GM12878 (cell line): ENCODE results near the gene TMEM121B. TPM values are rescaled to one million over a fixed set of nuclear protein-coding genes. Genes with fewer than 3 reads are reported as not detected.

ENCODE experiments used
- ETV6 ChIP-seq, 2 experiments: fragments of 450-650 bp in 1 of 2; IDR thresholded peaks in 1 of 2; conservative IDR thresholded peaks in 1 of 2; 2 replicates each; pipeline ENCODE4 v1.6.1; 2014; ENCODE audit warnings: antibody characterized with exemption in 1 of 2, borderline replicate concordance in 1 of 2, low read depth in 1 of 2, mild to moderate bottlenecking in 1 of 2, moderate library complexity in 1 of 2
- IKZF2 ChIP-seq, 2 experiments: fragments of 450-650 bp; IDR thresholded peaks; 2 replicates each; pipeline ENCODE4 v1.6.1; 2017; ENCODE audit warnings: mild to moderate bottlenecking in 2 of 2, moderate library complexity in 2 of 2
- JUNB ChIP-seq: IDR thresholded peaks from 2 replicates; pipeline ENCODE4 v1.6.1; 2016; ENCODE audit warnings: antibody characterized with exemption, mild to moderate bottlenecking
- MYB ChIP-seq: fragments of 150-350 bp; IDR thresholded peaks from 2 replicates; pipeline ENCODE4 v1.6.1; 2014; ENCODE audit warnings: mild to moderate bottlenecking, low read depth, low read length, borderline replicate concordance
- NFIC ChIP-seq: IDR thresholded peaks from 2 replicates; pipeline ENCODE4 v1.6.1; 2012; ENCODE audit warnings: low read depth, mild to moderate bottlenecking, inconsistent platforms, low read length, moderate library complexity
- PML ChIP-seq: IDR thresholded peaks from 2 replicates; pipeline ENCODE4 v1.6.1; 2012; ENCODE audit warnings: low read length, inconsistent platforms
- RB1 ChIP-seq: fragments of 450-650 bp; formaldehyde crosslinking; IDR thresholded peaks from 2 replicates; pipeline ENCODE4 v1.6.1; 2017; ENCODE audit warnings: mild to moderate bottlenecking, borderline replicate concordance
- WRNIP1 ChIP-seq: IDR thresholded peaks from 2 replicates; pipeline ENCODE4 v1.6.1; 2011; ENCODE audit warnings: low read depth, low read length, improper control_type of control experiment, borderline replicate concordance
- ZNF622 ChIP-seq: fragments of 450-650 bp; IDR thresholded peaks from 2 replicates; pipeline ENCODE4 v1.6.1; 2017; ENCODE audit warnings: mild to moderate bottlenecking, inconsistent platforms
- polyA plus RNA-seq, 11 experiments: library from polyadenylated mRNA; depleted of rRNA in 4 of 11; unstranded in 6 of 11; stranded (reverse) in 5 of 11; fragments of >200 nt; fragmentation: Nextera tagmentation in 4 of 11; fragmentation: Illumina TruSeq in 1 of 11; extraction: Ambion mirVana in 4 of 11; extraction: Trizol in 1 of 11; gene quantifications; 1 replicate in 1 of 11; 2 replicates in 10 of 11; pipeline versions ENCODE4 v1.2.1 to v1.2.3, GENCODE V29; 2011 to 2016; ENCODE audit warnings: inconsistent platforms in 2 of 11, missing spikeins in 2 of 11, low read depth in 1 of 11
- total RNA-seq, 4 experiments: library from RNA; depleted of rRNA in 3 of 4; stranded (reverse); fragments of >200 nt in 3 of 4; fragmentation: Illumina TruSeq in 1 of 4; extraction: Trizol in 1 of 4; gene quantifications; 2 replicates each; pipeline versions ENCODE4 v1.2.1 to v1.2.3, GENCODE V29; 2013 to 2021
- TF ChIP-seq, protein P1 (sequence below): fragments of 450-650 bp; IDR thresholded peaks from 2 replicates; pipeline ENCODE4 v1.6.1; 2017; ENCODE audit warnings: mild to moderate bottlenecking, low read depth, inconsistent platforms; ENCODE audit not compliant: poor library complexity, severe bottlenecking
- TF ChIP-seq, protein P2 (sequence below): fragments of 450-650 bp; IDR thresholded peaks from 2 replicates; pipeline ENCODE4 v1.6.1; 2018; ENCODE audit warnings: mild to moderate bottlenecking, low read depth, moderate library complexity; ENCODE audit not compliant: partially characterized antibody

Gene TMEM121B
- total and polyA plus RNA-seq, 10 of the 15 experiments (the other 5 are each of a cell fraction or from before 2014, with no cell fraction given), result 0.02 to 0.10 (median 0.06) TPM; not detected in 5

DNA sequence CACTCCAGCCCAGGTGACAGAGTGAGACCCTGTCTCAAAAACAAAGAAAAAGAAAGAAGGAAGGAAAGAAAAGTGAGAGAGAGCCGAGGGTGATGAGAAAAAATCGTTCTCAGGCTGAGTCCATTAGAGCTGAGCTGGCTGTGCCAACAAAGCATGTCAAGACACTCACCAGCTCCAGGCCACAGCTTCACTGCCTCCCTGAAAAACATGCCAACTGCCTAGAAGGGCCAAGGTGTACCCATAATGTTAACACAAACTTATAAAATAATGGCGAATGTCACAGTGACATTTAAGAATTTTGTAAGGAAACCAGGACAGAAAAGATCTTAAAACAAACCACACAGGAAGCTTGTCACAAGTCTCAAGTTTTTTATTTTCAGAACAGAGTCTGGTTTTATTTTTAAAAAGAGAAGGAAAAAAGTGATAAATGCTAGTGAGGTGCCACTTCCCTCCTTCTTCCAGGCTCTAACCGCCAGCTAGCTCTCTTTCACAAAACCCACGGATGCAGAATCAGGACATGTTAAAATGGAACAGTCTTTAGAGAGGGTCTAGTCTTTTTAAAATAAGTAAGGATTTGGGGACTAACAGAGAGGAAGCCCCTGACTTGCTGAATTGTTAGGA is 5.1 kb downstream of the TMEM121B start (continued):
- TF ChIP-seq, protein P1, sequence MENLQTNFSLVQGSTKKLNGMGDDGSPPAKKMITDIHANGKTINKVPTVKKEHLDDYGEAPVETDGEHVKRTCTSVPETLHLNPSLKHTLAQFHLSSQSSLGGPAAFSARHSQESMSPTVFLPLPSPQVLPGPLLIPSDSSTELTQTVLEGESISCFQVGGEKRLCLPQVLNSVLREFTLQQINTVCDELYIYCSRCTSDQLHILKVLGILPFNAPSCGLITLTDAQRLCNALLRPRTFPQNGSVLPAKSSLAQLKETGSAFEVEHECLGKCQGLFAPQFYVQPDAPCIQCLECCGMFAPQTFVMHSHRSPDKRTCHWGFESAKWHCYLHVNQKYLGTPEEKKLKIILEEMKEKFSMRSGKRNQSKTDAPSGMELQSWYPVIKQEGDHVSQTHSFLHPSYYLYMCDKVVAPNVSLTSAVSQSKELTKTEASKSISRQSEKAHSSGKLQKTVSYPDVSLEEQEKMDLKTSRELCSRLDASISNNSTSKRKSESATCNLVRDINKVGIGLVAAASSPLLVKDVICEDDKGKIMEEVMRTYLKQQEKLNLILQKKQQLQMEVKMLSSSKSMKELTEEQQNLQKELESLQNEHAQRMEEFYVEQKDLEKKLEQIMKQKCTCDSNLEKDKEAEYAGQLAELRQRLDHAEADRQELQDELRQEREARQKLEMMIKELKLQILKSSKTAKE, result no peak
- TF ChIP-seq ZNF622 (no peak), PML (no peak), JUNB (no peak), NFIC (no peak), ETV6 (conservative IDR thresholded peaks at IDR 0.05 in 1 of 2, IDR thresholded peaks at IDR 0.05 in 1 of 2; ENCODE audit: borderline replicate concordance in 1 of 2, low read depth in 1 of 2) (no peak), MYB (no peak), WRNIP1 (no peak), RB1 (no peak), IKZF2 (IDR thresholded peaks at IDR 0.05) (no peak)
- TF ChIP-seq, protein P2, sequence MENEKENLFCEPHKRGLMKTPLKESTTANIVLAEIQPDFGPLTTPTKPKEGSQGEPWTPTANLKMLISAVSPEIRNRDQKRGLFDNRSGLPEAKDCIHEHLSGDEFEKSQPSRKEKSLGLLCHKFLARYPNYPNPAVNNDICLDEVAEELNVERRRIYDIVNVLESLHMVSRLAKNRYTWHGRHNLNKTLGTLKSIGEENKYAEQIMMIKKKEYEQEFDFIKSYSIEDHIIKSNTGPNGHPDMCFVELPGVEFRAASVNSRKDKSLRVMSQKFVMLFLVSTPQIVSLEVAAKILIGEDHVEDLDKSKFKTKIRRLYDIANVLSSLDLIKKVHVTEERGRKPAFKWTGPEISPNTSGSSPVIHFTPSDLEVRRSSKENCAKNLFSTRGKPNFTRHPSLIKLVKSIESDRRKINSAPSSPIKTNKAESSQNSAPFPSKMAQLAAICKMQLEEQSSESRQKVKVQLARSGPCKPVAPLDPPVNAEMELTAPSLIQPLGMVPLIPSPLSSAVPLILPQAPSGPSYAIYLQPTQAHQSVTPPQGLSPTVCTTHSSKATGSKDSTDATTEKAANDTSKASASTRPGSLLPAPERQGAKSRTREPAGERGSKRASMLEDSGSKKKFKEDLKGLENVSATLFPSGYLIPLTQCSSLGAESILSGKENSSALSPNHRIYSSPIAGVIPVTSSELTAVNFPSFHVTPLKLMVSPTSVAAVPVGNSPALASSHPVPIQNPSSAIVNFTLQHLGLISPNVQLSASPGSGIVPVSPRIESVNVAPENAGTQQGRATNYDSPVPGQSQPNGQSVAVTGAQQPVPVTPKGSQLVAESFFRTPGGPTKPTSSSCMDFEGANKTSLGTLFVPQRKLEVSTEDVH, result no peak
- TF ChIP-seq, all 136 proteins: peak for 0
